Gastrocnemius medialis (tissue), 4 donors: ENCODE data around the gene MAP2.

Source experiments
- CTCF ChIP-seq, 5 experiments: fragments of 450-650 bp in 3 of 5; fragments of 200-600 bp in 2 of 5; sonication (generic) in 2 of 5; IDR thresholded peaks in 4 of 5; conservative IDR thresholded peaks in 1 of 5; 1 replicate in 4 of 5; 2 replicates in 1 of 5; pipeline ENCODE4 v1.5.1; 2016 to 2019; ENCODE audit warnings: antibody characterized with exemption in 5 of 5, mild to moderate bottlenecking in 3 of 5, moderate library complexity in 3 of 5
- POLR2A ChIP-seq, 2 donors: fragments of 450-650 bp; IDR thresholded peaks; one replicate each; pipeline ENCODE4 v1.6.1; 2017; ENCODE audit warnings: antibody characterized with exemption in 2 of 2, mild to moderate bottlenecking in 2 of 2, moderate library complexity in 2 of 2

DNA sequence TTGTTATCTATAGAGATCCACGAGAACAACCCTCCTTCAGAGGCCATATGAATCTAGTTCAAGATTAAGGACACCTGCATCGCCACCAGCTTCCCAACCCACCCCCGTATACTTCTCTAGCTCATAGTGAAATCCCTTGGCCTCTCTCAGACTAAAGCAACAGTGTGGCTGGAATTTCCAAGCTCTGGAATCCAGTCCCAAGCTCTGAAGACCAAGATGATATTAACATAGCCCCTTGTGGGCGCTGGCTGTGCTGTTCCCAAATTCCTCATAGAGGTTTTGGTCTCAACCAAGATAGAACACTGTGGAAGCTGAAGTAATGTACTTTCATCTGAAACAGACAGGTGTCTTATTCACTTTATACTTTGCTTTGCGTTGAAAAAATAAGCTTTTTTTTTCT is 139.6 kb downstream of the MAP2 start:
- no peak for TF ChIP-seq CTCF (IDR thresholded peaks at IDR 0.05 in 4 of 5, conservative IDR thresholded peaks at IDR 0.05 in 1 of 5)
- TF ChIP-seq POLR2A (IDR thresholded peaks at IDR 0.05): no peak
